HG02870 (cell line): ENCODE data around the gene CPZ.

Source experiments
- ATAC-seq: cut with Tn5 transposase; IDR thresholded peaks from one replicate; pipeline ENCODE4 v1.9.1; 2021; ENCODE audit warnings: mild to moderate bottlenecking, moderate library complexity; ENCODE audit not compliant: unreplicated experiment

CPZ gene

DNA sequence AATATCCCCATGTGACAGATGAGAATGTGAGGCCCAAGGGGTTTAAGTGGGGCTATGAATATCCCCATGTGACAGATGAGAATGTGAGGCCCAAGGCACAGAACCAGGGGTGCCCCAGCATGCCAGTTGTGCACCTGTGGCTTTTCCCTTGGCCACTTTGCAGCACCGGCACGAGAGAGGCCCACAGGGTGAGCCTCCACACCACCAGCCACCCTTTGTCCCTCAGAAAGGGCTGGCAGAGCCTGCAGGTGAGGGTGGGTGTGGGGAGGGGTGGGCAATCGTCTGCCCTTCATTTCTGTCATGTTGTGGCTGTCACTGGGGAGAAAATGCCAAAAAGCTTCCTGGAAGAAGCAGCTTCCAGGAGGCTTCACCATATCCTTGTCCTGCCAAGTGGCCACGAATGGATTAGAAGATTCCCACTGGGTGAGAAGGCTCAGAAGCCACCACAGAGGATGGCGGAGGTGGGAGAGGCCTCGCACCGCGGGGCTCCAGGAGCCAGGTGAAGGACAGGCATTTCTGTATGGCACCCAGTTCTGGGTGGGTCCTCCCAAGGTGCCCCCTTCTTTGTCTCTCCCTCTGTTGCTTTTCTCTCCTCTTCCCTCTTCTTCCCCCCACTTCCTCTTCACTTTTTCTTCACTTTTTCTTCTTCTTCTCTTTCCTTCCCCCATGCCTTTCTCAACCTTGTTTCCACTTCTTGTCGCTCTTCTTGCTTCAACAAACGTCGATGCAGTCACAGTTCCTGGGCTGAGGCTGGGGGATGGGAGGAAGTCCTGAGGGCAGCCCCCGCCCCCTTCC is 12.8 kb upstream of the CPZ start:
- ATAC-seq = no peak

DNA sequence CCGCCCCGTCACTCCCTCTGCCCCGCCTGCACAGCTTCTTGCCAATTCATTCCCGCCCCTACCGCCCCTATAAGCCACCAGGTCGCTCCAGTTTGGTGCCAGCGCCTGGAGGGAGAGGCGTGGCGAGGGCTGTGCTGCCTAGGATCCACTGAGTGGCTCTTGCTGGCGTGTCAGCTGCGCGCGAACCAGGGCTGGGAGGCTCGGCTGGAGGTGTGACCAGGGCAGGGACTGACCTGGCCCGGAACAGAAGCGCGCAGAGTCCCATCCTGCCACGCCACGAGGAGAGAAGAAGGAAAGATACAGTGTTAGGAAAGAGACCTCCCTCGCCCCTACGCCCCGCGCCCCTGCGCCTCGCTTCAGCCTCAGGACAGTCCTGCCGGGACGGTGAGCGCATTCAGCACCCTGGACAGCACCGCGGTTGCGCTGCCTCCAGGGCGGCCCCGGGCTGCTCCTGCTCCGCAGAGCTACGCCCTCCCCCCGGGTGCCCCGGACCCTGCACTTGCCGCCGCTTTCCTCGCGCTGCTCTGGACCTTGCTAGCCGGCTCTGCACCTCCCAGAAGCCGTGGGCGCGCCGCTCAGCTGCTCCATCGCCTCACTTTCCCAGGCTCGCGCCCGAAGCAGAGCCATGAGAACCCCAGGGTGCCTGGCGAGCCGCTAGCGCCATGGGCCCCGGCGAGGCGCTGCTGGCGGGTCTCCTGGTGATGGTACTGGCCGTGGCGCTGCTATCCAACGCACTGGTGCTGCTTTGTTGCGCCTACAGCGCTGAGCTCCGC is 12.1 kb upstream of the CPZ start, which contains the start of gene GPR78:
GPR78 (plus strand) TSS at position 72 of the 773 bp plus-strand sequence; CDS start at position 663, 591 bp downstream.
- ATAC-seq = no peak

- ATAC-seq = no peak
Measured at GRCh38 chr4:8581094-8581861, 11.3 kb upstream of the CPZ start.

DNA sequence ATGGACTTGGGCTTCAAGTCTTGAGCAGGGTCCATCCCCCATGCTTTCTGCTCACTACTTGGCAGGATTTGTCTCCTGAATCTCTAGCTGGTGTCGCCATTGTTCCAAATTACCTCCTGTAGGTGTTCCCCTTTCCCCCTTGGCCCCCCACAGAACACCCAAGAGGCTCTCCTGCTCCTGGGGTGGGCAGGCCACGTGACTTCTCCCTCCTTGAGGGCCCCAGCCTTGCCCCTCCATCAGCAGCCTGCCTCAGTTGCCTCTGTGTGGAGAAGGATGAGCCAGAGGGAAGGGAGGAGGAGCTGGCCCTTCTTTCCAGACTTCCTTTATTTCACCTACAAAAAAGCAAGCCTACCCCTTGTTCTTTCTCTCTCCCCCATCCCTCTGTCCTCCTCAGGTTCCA is 10.5 kb upstream of the CPZ start:
- no peak for ATAC-seq

- ATAC-seq = no peak
Measured at GRCh38 chr4:8582436-8582835, 10.1 kb upstream of the CPZ start.

GRCh38 chr4:8582941-8583654 is 9.5 kb upstream of the CPZ start:
- no peak for ATAC-seq

DNA sequence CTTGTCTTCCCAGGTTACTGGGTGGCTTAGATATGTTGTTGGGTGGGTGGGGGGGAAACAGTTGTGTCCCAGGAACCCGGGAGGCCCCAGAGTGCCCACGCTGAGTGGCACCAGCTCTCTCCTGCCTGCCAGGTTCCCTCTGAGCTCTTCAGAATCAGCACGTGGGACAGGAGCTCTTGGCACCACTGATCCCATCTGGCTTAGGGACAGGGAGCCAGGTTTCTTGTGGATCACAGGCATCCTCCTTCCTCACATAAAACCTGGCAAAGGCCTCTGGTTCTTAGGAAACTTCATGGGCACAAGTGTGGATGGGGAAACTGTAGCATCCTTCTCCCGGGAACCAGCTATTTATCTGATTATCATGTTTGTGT is 8.9 kb upstream of the CPZ start:
- no peak for ATAC-seq

DNA sequence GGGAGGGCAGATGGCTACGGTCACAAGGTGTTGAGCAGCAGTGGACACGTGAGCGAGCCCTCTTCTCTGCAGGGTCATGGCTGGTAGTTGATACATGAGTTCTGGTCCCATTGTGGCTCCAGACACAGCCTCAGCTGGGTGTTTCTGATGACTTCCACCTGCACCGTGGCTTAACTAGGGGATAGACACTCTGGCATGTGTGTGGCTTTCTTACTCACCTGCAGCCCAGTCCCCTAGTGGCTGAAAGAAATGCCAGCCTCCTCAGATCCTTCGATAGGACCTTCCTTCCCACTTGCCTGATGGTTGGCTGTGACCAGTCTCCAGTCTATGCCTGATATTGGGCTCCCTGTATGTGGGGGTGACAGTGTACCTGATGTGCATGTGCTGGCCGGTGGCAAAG is 7.4 kb upstream of the CPZ start:
- no peak for ATAC-seq

- no peak for ATAC-seq
Measured at GRCh38 chr4:8585721-8586212, 6.8 kb upstream of the CPZ start.

GRCh38 chr4:8586246-8586645 is 6.3 kb upstream of the CPZ start:
- ATAC-seq = no peak

GRCh38 chr4:8586671-8587468 is 5.7 kb upstream of the CPZ start:
- ATAC-seq = no peak

GRCh38 chr4:8587469-8588195 is 4.9 kb upstream of the CPZ start:
- no peak for ATAC-seq

DNA sequence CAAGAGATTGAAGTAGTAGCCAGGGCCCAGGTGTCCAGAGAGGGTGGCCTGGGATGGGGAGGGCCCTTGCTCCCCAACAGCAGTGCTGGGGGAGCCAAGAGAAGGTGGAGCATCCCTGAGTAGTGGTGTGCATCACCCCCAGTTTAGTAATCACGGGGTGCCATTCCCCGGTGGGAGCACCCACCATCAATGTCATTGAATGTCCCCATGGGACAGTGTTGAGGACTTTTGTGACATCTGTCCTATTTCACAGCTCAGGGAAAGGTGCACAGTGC is 4.4 kb upstream of the CPZ start:
- ATAC-seq = no peak

- ATAC-seq = no peak
Measured at GRCh38 chr4:8589336-8589735, 3.2 kb upstream of the CPZ start.

DNA sequence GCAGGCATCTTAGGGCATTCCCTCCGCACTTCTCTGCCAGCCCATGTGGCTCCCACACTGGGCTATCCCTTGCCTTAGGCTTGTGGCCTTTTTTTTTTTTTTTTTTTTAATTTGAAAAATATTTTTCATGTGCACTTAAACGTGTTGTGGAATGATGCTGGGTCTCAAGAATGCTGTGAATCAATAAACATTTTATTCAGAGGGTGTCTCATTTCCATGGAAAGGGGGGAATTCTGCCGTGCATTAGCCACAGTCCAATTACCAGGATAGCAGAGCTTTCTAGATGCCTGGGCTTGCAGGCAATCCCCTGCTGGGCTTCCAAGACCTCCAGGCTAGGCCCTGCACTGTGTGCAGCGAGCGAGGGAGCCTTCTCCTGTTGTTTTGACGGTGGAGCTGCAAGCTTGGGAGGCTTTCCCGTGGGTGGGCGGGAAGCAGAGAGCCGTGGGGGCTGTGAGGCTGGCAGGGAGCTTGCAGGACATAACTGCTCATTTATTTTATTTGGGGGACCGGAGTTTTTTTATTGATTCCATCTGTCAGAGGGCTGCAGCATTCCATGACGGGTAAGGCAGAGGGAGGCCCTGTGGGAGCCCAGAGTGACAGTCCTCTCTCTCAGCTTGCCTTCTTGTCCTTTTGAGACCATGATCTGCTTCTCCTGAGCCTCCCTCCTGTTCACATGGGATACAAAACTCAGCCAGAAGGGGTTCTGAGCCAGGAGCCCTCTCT is 2.6 kb upstream of the CPZ start:
- ATAC-seq = no peak

DNA sequence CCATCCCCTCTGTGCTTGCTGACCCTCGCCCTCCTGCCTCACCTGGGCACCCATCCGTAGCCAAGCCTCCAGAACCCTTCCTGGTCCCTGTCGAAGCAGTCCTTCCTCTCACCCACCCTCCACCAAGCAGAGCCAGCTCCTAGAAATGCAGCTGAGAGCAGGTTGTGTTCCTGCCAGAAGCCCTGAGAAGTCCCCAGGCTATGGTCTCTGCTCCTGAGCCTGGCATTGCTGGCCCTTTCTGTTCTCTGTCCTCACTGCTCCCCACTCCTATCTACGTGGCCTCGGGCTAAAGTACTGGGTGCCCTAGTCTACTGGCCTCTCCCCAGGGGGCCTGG is 2.1 kb upstream of the CPZ start:
- ATAC-seq = no peak

GRCh38 chr4:8591114-8591513 is 1.5 kb upstream of the CPZ start:
- ATAC-seq = no peak

DNA sequence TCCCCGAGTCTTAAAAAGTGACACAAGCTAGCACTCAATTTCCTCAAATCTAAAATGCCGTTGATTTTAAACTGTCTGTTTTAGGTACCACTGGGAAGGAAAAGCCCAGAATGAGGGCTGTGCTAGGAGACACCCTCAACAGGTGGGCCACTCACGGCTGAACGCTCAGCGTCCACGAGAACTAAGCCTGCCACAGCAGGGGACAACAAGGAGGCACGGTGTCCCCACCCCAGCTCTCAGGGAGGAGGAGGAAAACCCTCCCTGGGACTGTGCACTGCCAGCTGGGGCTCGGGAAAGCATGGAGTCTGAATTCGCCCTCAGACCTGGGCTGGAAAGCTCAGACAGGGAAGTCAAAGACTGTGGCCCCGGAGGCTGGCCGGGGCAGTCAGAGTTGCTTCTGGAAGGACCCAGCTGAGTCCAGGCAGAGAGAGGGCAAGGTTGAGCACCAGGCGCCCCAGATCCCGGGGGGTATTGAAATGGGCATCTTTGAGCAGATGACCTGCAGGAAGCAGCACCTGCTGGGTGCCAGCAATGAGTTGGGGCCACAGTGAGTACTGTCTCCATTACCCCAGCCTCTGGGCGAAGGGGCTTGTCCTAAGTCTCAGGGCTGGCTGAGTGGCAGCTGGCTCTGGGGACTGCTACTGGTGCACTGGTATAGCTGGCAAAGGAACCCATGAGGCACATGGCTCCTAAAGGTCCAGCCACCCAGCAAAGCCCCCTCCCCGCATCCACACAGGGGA is 769 bp upstream of the CPZ start:
- ATAC-seq = no peak
